ENCODE measurements around the gene TADA2B. TPM values are rescaled to one million over a fixed set of nuclear protein-coding genes. Genes with fewer than 3 reads are reported as not detected.

The TADA2B gene
- total and polyA plus RNA-seq, 9 of the 15 experiments (the other 6 are each of a cell fraction or from before 2014, with no cell fraction given) = 0.55 to 12.2 (median 7.5) TPM

DNA sequence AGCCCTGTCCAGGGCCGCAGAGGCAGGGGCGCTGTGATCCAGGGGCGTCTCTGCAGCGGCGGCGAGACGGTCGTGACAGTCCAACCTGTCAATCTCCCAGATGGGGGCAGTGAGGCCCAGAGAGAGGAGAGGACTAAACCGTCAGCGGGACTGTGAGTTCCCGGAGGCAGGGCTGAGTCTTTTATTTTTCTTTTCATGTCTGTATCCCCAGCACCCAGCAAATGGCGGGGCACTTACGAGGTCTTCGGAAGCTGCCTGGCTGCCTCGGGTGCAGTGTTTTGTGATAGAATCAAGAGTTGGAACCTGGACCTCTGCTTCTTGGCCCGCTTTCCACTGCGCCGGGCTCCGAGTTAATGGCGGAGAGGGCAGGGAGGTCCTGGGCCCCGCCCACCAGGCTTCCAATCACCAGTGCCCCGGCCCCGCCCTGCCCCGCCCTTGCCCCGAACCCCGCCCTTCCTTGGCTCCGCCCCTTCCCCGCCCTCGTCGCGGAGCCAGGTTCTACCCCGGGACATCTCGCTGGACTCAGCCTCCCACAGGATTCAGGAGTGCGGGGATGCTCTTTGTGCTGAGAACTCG, 59.9 kb downstream of the TADA2B start (continued):
- TF ChIP-seq, protein P1, sequence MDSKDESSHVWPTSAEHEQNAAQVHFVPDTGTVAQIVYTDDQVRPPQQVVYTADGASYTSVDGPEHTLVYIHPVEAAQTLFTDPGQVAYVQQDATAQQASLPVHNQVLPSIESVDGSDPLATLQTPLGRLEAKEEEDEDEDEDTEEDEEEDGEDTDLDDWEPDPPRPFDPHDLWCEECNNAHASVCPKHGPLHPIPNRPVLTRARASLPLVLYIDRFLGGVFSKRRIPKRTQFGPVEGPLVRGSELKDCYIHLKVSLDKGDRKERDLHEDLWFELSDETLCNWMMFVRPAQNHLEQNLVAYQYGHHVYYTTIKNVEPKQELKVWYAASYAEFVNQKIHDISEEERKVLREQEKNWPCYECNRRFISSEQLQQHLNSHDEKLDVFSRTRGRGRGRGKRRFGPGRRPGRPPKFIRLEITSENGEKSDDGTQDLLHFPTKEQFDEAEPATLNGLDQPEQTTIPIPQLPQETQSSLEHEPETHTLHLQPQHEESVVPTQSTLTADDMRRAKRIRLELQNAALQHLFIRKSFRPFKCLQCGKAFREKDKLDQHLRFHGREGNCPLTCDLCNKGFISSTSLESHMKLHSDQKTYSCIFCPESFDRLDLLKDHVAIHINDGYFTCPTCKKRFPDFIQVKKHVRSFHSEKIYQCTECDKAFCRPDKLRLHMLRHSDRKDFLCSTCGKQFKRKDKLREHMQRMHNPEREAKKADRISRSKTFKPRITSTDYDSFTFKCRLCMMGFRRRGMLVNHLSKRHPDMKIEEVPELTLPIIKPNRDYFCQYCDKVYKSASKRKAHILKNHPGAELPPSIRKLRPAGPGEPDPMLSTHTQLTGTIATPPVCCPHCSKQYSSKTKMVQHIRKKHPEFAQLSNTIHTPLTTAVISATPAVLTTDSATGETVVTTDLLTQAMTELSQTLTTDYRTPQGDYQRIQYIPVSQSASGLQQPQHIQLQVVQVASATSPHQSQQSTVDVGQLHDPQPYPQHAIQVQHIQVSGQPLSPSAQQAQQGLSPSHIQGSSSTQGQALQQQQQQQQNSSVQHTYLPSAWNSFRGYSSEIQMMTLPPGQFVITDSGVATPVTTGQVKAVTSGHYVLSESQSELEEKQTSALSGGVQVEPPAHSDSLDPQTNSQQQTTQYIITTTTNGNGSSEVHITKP (IDR thresholded peaks at IDR 0.05; ENCODE audit: partially characterized antibody) = peak; percentile 14
- TF ChIP-seq, protein P2, sequence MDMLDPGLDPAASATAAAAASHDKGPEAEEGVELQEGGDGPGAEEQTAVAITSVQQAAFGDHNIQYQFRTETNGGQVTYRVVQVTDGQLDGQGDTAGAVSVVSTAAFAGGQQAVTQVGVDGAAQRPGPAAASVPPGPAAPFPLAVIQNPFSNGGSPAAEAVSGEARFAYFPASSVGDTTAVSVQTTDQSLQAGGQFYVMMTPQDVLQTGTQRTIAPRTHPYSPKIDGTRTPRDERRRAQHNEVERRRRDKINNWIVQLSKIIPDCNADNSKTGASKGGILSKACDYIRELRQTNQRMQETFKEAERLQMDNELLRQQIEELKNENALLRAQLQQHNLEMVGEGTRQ (CRISPR knock-in tag; IDR thresholded peaks at IDR 0.05) = no peak
- TF ChIP-seq, protein P3, sequence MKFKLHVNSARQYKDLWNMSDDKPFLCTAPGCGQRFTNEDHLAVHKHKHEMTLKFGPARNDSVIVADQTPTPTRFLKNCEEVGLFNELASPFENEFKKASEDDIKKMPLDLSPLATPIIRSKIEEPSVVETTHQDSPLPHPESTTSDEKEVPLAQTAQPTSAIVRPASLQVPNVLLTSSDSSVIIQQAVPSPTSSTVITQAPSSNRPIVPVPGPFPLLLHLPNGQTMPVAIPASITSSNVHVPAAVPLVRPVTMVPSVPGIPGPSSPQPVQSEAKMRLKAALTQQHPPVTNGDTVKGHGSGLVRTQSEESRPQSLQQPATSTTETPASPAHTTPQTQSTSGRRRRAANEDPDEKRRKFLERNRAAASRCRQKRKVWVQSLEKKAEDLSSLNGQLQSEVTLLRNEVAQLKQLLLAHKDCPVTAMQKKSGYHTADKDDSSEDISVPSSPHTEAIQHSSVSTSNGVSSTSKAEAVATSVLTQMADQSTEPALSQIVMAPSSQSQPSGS (CRISPR knock-in tag; IDR thresholded peaks at IDR 0.05) = no peak
- TF ChIP-seq, protein P4, sequence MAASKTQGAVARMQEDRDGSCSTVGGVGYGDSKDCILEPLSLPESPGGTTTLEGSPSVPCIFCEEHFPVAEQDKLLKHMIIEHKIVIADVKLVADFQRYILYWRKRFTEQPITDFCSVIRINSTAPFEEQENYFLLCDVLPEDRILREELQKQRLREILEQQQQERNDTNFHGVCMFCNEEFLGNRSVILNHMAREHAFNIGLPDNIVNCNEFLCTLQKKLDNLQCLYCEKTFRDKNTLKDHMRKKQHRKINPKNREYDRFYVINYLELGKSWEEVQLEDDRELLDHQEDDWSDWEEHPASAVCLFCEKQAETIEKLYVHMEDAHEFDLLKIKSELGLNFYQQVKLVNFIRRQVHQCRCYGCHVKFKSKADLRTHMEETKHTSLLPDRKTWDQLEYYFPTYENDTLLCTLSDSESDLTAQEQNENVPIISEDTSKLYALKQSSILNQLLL (CRISPR knock-in tag; IDR thresholded peaks at IDR 0.05; ENCODE audit: borderline replicate concordance) = no peak
- no peak for TF ChIP-seq MTA1 (IDR thresholded peaks at IDR 0.05; ENCODE audit: borderline replicate concordance)
- no peak for TF ChIP-seq SMARCA4 (IDR thresholded peaks at IDR 0.05)
- TF ChIP-seq ZNF23 (CRISPR knock-in tag; IDR thresholded peaks at IDR 0.05) = no peak
- no peak for TF ChIP-seq ARID2 (IDR thresholded peaks at IDR 0.05)
- TF ChIP-seq, protein P5, sequence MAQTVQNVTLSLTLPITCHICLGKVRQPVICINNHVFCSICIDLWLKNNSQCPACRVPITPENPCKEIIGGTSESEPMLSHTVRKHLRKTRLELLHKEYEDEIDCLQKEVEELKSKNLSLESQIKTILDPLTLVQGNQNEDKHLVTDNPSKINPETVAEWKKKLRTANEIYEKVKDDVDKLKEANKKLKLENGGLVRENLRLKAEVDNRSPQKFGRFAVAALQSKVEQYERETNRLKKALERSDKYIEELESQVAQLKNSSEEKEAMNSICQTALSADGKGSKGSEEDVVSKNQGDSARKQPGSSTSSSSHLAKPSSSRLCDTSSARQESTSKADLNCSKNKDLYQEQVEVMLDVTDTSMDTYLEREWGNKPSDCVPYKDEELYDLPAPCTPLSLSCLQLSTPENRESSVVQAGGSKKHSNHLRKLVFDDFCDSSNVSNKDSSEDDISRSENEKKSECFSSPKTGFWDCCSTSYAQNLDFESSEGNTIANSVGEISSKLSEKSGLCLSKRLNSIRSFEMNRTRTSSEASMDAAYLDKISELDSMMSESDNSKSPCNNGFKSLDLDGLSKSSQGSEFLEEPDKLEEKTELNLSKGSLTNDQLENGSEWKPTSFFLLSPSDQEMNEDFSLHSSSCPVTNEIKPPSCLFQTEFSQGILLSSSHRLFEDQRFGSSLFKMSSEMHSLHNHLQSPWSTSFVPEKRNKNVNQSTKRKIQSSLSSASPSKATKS (CRISPR knock-in tag; IDR thresholded peaks at IDR 0.05) = no peak
- TF ChIP-seq TAF9B (IDR thresholded peaks at IDR 0.05; ENCODE audit: partially characterized antibody) = no peak
- peak in 1 of 2 experiments; percentile 21; a peak in 1 of 4 replicates for TF ChIP-seq RCOR1 (IDR thresholded peaks at IDR 0.05; ENCODE audit: borderline replicate concordance in 1 of 2, low read depth in 2 of 2, low read length in 2 of 2)
- TF ChIP-seq SUPT5H (IDR thresholded peaks at IDR 0.05) = peak; percentile 79
- TF ChIP-seq MECOM (CRISPR knock-in tag; IDR thresholded peaks at IDR 0.05) = peak; percentile 97
- no peak for TF ChIP-seq ZKSCAN3 (CRISPR knock-in tag; IDR thresholded peaks at IDR 0.05)
- no peak for TF ChIP-seq ZNF696 (CRISPR knock-in tag; conservative IDR thresholded peaks at IDR 0.05)
- no peak for TF ChIP-seq ESRRB (CRISPR knock-in tag; IDR thresholded peaks at IDR 0.05; ENCODE audit: borderline replicate concordance)
- TF ChIP-seq LCOR (CRISPR knock-in tag; IDR thresholded peaks at IDR 0.05) = no peak
- no peak for TF ChIP-seq MAFK (IDR thresholded peaks at IDR 0.05; ENCODE audit: low read length)
- TF ChIP-seq FIP1L1 (IDR thresholded peaks at IDR 0.05; ENCODE audit: low read depth, low read length, poor library complexity, severe bottlenecking) = no peak
- no peak for TF ChIP-seq MAFG (tag; conservative IDR thresholded peaks at IDR 0.05)
- TF ChIP-seq ATF7 (IDR thresholded peaks at IDR 0.05) = peak; percentile 22; the same call in 1 of the 2 replicates

Data from K562 (cell line).